HFFc6 (cell line): ENCODE results near the gene RPS6KB2. TPM values are rescaled to one million over a fixed set of nuclear protein-coding genes. Genes with fewer than 3 reads are reported as not detected.

ENCODE experiments used
- DNase-seq: peaks from one replicate; pipeline ENCODE4 v3.0.0-alpha.2; 2018
- H3K27ac Mint-ChIP-seq: 2 replicates; pipeline ENCODE4 v1.8.0; 2020; ENCODE audit warnings: mild to moderate bottlenecking, mixed read lengths
- H3K27me3 Mint-ChIP-seq: 2 replicates; pipeline ENCODE4 v1.8.0; 2021; ENCODE audit warnings: mild to moderate bottlenecking, moderate library complexity, mixed read lengths; ENCODE audit not compliant: insufficient read depth
- H3K36me3 Mint-ChIP-seq: 2 replicates; pipeline ENCODE4 v1.8.0; 2021; ENCODE audit warnings: low read depth, mixed read lengths
- H3K4me1 Mint-ChIP-seq: 2 replicates; pipeline ENCODE4 v1.8.0; 2020; ENCODE audit warnings: low read depth, mixed read lengths
- H3K4me3 Mint-ChIP-seq: 2 replicates; pipeline ENCODE4 v1.8.0; 2020; ENCODE audit warnings: mild to moderate bottlenecking, moderate library complexity, mixed read lengths
- H3K9me3 Mint-ChIP-seq: 2 replicates; pipeline ENCODE4 v1.8.0; 2020; ENCODE audit warnings: mild to moderate bottlenecking, mixed read lengths
- CTCF ChIP-seq: fragments of 200-600 bp; sonication (generic); IDR thresholded peaks from 2 replicates; pipeline ENCODE4 v1.5.0; 2021; ENCODE audit warnings: antibody characterized with exemption, mild to moderate bottlenecking
- total RNA-seq, 6 experiments: library from RNA; stranded (reverse); fragmentation: NEBNext Ultra II Directional; extraction: Animal tissue kit (Norgen Biotek cat#: 25700); gene quantifications; 2 replicates in 1 of 6; 3 replicates in 5 of 6; pipeline ENCODE4 v1.2.3, GENCODE V29; 2021

RPS6KB2 gene
- total RNA-seq, 6 experiments from 2014 or later, result 51.5 to 58.4 (median 55.8) TPM

DNA sequence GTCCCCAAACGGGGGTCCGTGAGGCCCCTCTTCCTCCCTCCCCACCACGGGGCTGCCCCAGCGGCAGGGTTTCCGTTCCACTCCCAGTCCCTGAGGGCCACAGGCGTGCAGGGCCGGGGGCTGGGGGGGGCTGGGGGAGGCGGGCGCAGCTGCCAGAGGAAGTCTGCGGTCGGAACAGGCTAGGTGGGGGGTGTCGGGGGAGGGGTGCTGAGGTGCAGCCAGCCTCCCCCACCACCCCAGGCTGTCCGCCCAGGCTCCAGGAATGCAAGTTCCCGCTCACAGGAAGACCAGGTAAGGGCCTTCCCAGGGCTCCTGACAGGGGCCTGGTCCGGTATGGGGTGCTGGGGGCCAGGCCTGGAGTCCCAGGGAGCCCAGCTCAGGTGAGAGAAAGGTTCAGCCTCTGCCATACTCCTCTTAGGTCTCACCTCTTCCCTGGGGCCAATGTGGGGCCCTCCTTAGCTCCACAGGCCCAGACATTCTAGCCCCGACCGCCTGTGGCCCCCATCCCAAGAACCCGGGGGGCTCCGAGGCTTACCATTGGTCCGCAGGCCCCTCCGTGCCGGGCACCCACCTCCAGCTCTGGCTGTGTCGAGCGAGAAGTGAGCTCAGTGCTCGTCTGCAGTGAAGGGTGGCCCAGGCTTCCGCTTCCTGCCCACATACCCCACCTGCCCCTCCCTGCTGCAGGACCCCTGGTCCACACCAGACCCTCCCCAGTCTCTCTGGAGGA is 9.0 kb downstream of the RPS6KB2 start, which contains the start of gene PTPRCAP:
Gene PTPRCAP, minus strand, starts transcription at position 601 of the 727 bp plus-strand sequence. Its CDS starts 63 bp downstream, at position 538.
- peaks cover 4% of the 10 kb centered on the region; the same call in 1 of the 2 replicates for H3K4me1 Mint-ChIP-seq
- H3K27ac Mint-ChIP-seq, result peak within 1 kb of the TSS; percentile 30; the same call in 1 of the 2 replicates
- H3K4me3 Mint-ChIP-seq, result no peak within 1 kb of the TSS
- H3K9me3 Mint-ChIP-seq, result no peaks in the 10 kb centered on the region
- no peak for TF ChIP-seq CTCF
- no peak for DNase-seq
- peaks cover 9% of the 10 kb centered on the region for H3K27me3 Mint-ChIP-seq
- H3K36me3 Mint-ChIP-seq, result peaks cover 1% of the 10 kb centered on the region

DNA sequence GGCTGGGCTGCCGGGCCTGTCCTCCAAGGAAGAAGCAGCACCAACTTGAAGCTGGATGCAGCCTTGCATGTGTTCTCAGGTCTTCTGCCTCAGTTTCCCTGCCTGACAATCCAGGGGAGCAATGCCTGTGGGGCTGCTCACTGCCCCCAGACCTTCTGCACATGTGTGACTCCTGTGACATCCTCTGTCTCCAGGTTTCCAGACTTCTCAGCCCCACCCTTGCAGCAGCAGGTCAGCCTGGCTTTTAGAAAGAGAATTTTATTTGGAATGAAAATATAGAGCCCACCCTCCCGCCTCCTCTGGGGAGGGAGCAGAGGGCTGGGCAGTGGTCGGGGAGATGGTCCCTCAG is 9.5 kb downstream of the RPS6KB2 start:
- H3K4me3 Mint-ChIP-seq, result no peak overlapping the region
- TF ChIP-seq CTCF, result no peak
- H3K36me3 Mint-ChIP-seq, result no peaks in the 10 kb centered on the region; the same call in 1 of the 2 replicates
- H3K27me3 Mint-ChIP-seq, result peaks cover 9% of the 10 kb centered on the region; the same call in 1 of the 2 replicates
- no peak for DNase-seq
- H3K4me1 Mint-ChIP-seq, result peaks cover 10% of the 10 kb centered on the region; the same call in 1 of the 2 replicates
- H3K9me3 Mint-ChIP-seq, result no peaks in the 10 kb centered on the region
- no peak overlapping the region for H3K27ac Mint-ChIP-seq

- Mint-ChIP-seq H3K27me3 (peaks cover 9% of the 10 kb centered on the region; the same call in 1 of the 2 replicates), H3K36me3 (no peaks in the 10 kb centered on the region; the same call in 1 of the 2 replicates)
Measured at GRCh38 chr11:67438158-67438902, 10.0 kb downstream of the RPS6KB2 start.

GRCh38 chr11:67439321-67440228 is 11.3 kb downstream of the RPS6KB2 start:
- H3K4me1 Mint-ChIP-seq, result peaks cover 10% of the 10 kb centered on the region; the same call in 1 of the 2 replicates
- peak; percentile 16 for DNase-seq
- H3K36me3 Mint-ChIP-seq, result no peaks in the 10 kb centered on the region; the same call in 1 of the 2 replicates
- peak; percentile 63 for TF ChIP-seq CTCF
- H3K27ac Mint-ChIP-seq, result no peak overlapping the region
- H3K9me3 Mint-ChIP-seq, result no peaks in the 10 kb centered on the region
- no peak overlapping the region for H3K4me3 Mint-ChIP-seq
- H3K27me3 Mint-ChIP-seq, result peaks cover 9% of the 10 kb centered on the region; the same call in 1 of the 2 replicates

More at GRCh38 chr11:67438158-67438902, 10.0 kb downstream of the RPS6KB2 start:
- no peak overlapping the region for H3K27ac Mint-ChIP-seq
- peaks cover 10% of the 10 kb centered on the region; the same call in 1 of the 2 replicates for H3K4me1 Mint-ChIP-seq
- H3K9me3 Mint-ChIP-seq, result no peaks in the 10 kb centered on the region
- no peak for DNase-seq
- TF ChIP-seq CTCF, result no peak
- H3K4me3 Mint-ChIP-seq, result no peak overlapping the region
